Thyroid gland (tissue), 4 donors: Measurements from ENCODE around the gene GALNT17. TPM values are rescaled to one million over a fixed set of nuclear protein-coding genes. Genes with fewer than 3 reads are reported as not detected.

Experiments used
- DNase-seq, 2 donors: peaks; one replicate each; pipeline ENCODE4 v3.0.0-alpha.2; 2019
- H3K27ac ChIP-seq, 3 donors: fragments of 200-600 bp; sonication (generic); 1 replicate in 2 of 3; 2 replicates in 1 of 3; pipeline ENCODE4 v1.5.1; 2016 to 2019; ENCODE audit warnings: mild to moderate bottlenecking in 1 of 3, moderate library complexity in 1 of 3
- H3K27me3 ChIP-seq: fragments of 200-600 bp; sonication (generic); one replicate; pipeline ENCODE4 v1.5.1; 2019
- H3K36me3 ChIP-seq, 2 donors: fragments of 200-600 bp; sonication (generic); one replicate each; pipeline ENCODE4 v1.5.1; 2016 to 2019
- H3K4me1 ChIP-seq, 2 donors: fragments of 200-600 bp; sonication (generic); one replicate each; pipeline ENCODE4 v1.5.1; 2017 to 2019
- H3K4me3 ChIP-seq, 3 donors: fragments of 200-600 bp; sonication (generic); replicated peaks in 1 of 3; 1 replicate in 2 of 3; 2 replicates in 1 of 3; pipeline ENCODE4 v1.5.1; 2016; ENCODE audit warnings: mild to moderate bottlenecking in 1 of 3
- H3K9me3 ChIP-seq: fragments of 200-600 bp; sonication (generic); one replicate; pipeline ENCODE4 v1.5.1; 2017
- CTCF ChIP-seq, 6 experiments: fragments of 200-600 bp in 3 of 6; fragments of 450-650 bp in 3 of 6; sonication (generic) in 3 of 6; IDR thresholded peaks; one replicate each; pipeline ENCODE4 v1.5.1; 2016 to 2019; ENCODE audit warnings: antibody characterized with exemption in 6 of 6, mild to moderate bottlenecking in 2 of 6, inconsistent platforms in 1 of 6, moderate library complexity in 1 of 6
- POLR2A ChIP-seq, 2 donors: fragments of 450-650 bp; IDR thresholded peaks; one replicate each; pipeline ENCODE4 v1.6.1; 2017; ENCODE audit warnings: antibody characterized with exemption in 2 of 2, mild to moderate bottlenecking in 2 of 2, moderate library complexity in 1 of 2
- WGBS, 2 donors: methylation state at CpG; one replicate each; pipeline ENCODE4 v1.1.5; 2017; 5-methylcytosine and 5-hydroxymethylcytosine counted together
- intact Hi-C: fragments of 100-400 bp; cut with DNase I; formaldehyde crosslinking; loops from one replicate; pipeline ENCODE4 v1.15.1; 2023
- total RNA-seq, 4 donors: library from RNA; depleted of rRNA; stranded (reverse); fragments of >200 nt; gene quantifications; one replicate each; pipeline ENCODE4 v1.2.3, GENCODE V29; 2016

Gene GALNT17
- total RNA-seq, 4 donors from 2014 or later: 5.8 to 63.8 (median 37.1) TPM

- Histone ChIP-seq H3K4me3 (no peak overlapping the region), H3K9me3 (no peaks in the 10 kb centered on the region), H3K27me3 (no peaks in the 10 kb centered on the region), H3K36me3 (no peaks in the 10 kb centered on the region), H3K4me1 (no peaks in the 10 kb centered on the region), H3K27ac (no peak overlapping the region)
- intact Hi-C loops: no loop called here
- WGBS, 2 donors: 52 to 63% methylated on average over 4 of the region's 4 CpGs
- TF ChIP-seq POLR2A (IDR thresholded peaks at IDR 0.05): no peak
- TF ChIP-seq CTCF (IDR thresholded peaks at IDR 0.05): no peak
- DNase-seq: peak; percentile 49
These were observed 8.3 kb downstream of the GALNT17 start for GRCh38 chr7:71140264-71140663.

- H3K4me1 ChIP-seq: no peaks in the 10 kb centered on the region
- intact Hi-C loops: no loop called here
These were observed 13.0 kb downstream of the GALNT17 start for GRCh38 chr7:71144963-71145362.

GRCh38 chr7:71145906-71146901 lies 14.3 kb downstream of the GALNT17 start:
- intact Hi-C loops: no loop called here
- Histone ChIP-seq H3K36me3 (no peaks in the 10 kb centered on the region), H3K27ac (no peak overlapping the region), H3K4me1 (no peaks in the 10 kb centered on the region), H3K4me3 (no peak overlapping the region), H3K9me3 (no peaks in the 10 kb centered on the region), H3K27me3 (no peaks in the 10 kb centered on the region)
- WGBS, 2 donors: 66 to 69% methylated on average over 24 of the region's 24 CpGs
- no peak for DNase-seq
- TF ChIP-seq POLR2A (IDR thresholded peaks at IDR 0.05): no peak
- no peak for TF ChIP-seq CTCF (IDR thresholded peaks at IDR 0.05)

More at GRCh38 chr7:71144963-71145362, 13.0 kb downstream of the GALNT17 start:
- H3K4me3 ChIP-seq: no peak overlapping the region
- no peaks in the 10 kb centered on the region for H3K36me3 ChIP-seq
- no peak for DNase-seq
- H3K27ac ChIP-seq: no peak overlapping the region
- H3K9me3 ChIP-seq: no peaks in the 10 kb centered on the region
- TF ChIP-seq POLR2A (IDR thresholded peaks at IDR 0.05) (no peak), CTCF (IDR thresholded peaks at IDR 0.05) (no peak)
- H3K27me3 ChIP-seq: no peaks in the 10 kb centered on the region
- WGBS, 2 donors: 88 to 94% methylated on average over 6 of the region's 6 CpGs

GRCh38 chr7:71148098-71148497 lies 16.2 kb downstream of the GALNT17 start:
- no peaks in the 10 kb centered on the region for H3K4me1 ChIP-seq
- H3K27ac ChIP-seq: no peak overlapping the region
- H3K9me3 ChIP-seq: no peaks in the 10 kb centered on the region
- intact Hi-C loops: no loop called here
- H3K4me3 ChIP-seq: no peak overlapping the region
- H3K27me3 ChIP-seq: no peaks in the 10 kb centered on the region
- TF ChIP-seq CTCF (IDR thresholded peaks at IDR 0.05) (no peak), POLR2A (IDR thresholded peaks at IDR 0.05) (no peak)
- no peaks in the 10 kb centered on the region for H3K36me3 ChIP-seq
- no peak for DNase-seq

GRCh38 chr7:71155236-71155635 lies 23.3 kb downstream of the GALNT17 start:
- Histone ChIP-seq H3K4me1 (no peaks in the 10 kb centered on the region), H3K4me3 (no peak overlapping the region), H3K36me3 (no peaks in the 10 kb centered on the region), H3K9me3 (no peaks in the 10 kb centered on the region), H3K27ac (no peak overlapping the region), H3K27me3 (no peaks in the 10 kb centered on the region)
- intact Hi-C loops: no loop called here
- DNase-seq: peak; percentile 52 to 67
- TF ChIP-seq POLR2A (IDR thresholded peaks at IDR 0.05) (no peak), CTCF (IDR thresholded peaks at IDR 0.05) (no peak)
- WGBS, 2 donors: 65 to 68% methylated on average over 9 of the region's 9 CpGs
